ENCODE data around the gene HERC5.
"Not testable (repeated sequence)": the region's sequence is repeated elsewhere in the genome, so short reads cannot be mapped to it uniquely, and the experiment has no call there.

- not testable (repeated sequence) for TF ChIP-seq CTCF, POLR2A (IDR thresholded peaks at IDR 0.05)
Measured at GRCh38 chr4:88448211-88448765, 8.6 kb upstream of the HERC5 start.
